MM.1S (cell line): ENCODE results near the gene HSPA1L.
A peak's percentile ranks its signal among the peaks of the same experiment; 100 is the strongest.
"Not testable (repeated sequence)": the region's sequence is repeated elsewhere in the genome, so short reads cannot be mapped to it uniquely, and the experiment has no call there.

Source experiments
- DNase-seq: peaks from one replicate; pipeline ENCODE4 v3.0.0-alpha.2; 2015
- H2AFZ ChIP-seq: fragments of 300-600 bp; sonication (generic); 2 replicates; pipeline ENCODE4 v1.6.0; 2016; ENCODE audit warnings: antibody characterized with exemption, low read length
- H3F3A ChIP-seq: fragments of 300-600 bp; sonication (generic); 2 replicates; pipeline ENCODE4 v1.6.1; 2016; ENCODE audit warnings: mild to moderate bottlenecking, antibody characterized with exemption, low read length, moderate library complexity, mixed read lengths; ENCODE audit not compliant: insufficient read depth
- H3K27ac ChIP-seq: fragments of 300-600 bp; sonication (generic); 2 replicates; pipeline ENCODE4 v1.5.1; 2016; ENCODE audit warnings: mild to moderate bottlenecking, low read length
- H3K27me3 ChIP-seq: fragments of 300-600 bp; sonication (generic); replicated peaks from 2 replicates; pipeline ENCODE4 v1.6.0; 2016; ENCODE audit warnings: low read length; ENCODE audit not compliant: insufficient read depth
- H3K36me3 ChIP-seq: fragments of 300-600 bp; sonication (generic); replicated peaks from 2 replicates; pipeline ENCODE4 v1.6.1; 2016; ENCODE audit warnings: mild to moderate bottlenecking, low read length, mixed read lengths; ENCODE audit not compliant: insufficient read depth
- H3K4me1 ChIP-seq: fragments of 300-600 bp; sonication (generic); 2 replicates; pipeline ENCODE4 v1.6.1; 2016; ENCODE audit warnings: low read length, mixed read lengths
- H3K4me2 ChIP-seq: fragments of 300-600 bp; sonication (generic); 2 replicates; pipeline ENCODE4 v1.6.0; 2016; ENCODE audit warnings: low read depth, low read length
- H3K4me3 ChIP-seq: fragments of 300-600 bp; sonication (generic); 2 replicates; pipeline ENCODE4 v1.5.1; 2016; ENCODE audit warnings: low read length, mixed read lengths
- H3K79me2 ChIP-seq: fragments of 300-600 bp; sonication (generic); 2 replicates; pipeline ENCODE4 v1.6.1; 2016; ENCODE audit warnings: mixed run types, low read length, mixed read lengths
- H3K9ac ChIP-seq: fragments of 300-600 bp; sonication (generic); 2 replicates; pipeline ENCODE4 v1.6.1; 2016; ENCODE audit warnings: low read length, mixed read lengths
- H3K9me2 ChIP-seq: fragments of 300-600 bp; sonication (generic); replicated peaks from 2 replicates; pipeline ENCODE4 v1.6.1; 2016; ENCODE audit warnings: mild to moderate bottlenecking, low read length, mixed read lengths; ENCODE audit not compliant: insufficient read depth
- H3K9me3 ChIP-seq: fragments of 300-600 bp; sonication (generic); replicated peaks from 2 replicates; pipeline ENCODE4 v1.6.1; 2016; ENCODE audit warnings: mild to moderate bottlenecking, low read length, mixed read lengths; ENCODE audit not compliant: insufficient read depth
- H4K20me1 ChIP-seq: fragments of 300-600 bp; sonication (generic); 2 replicates; pipeline ENCODE4 v1.6.1; 2016; ENCODE audit warnings: mild to moderate bottlenecking, low read length, moderate library complexity, mixed read lengths; ENCODE audit not compliant: insufficient read depth
- EZH2 ChIP-seq: fragments of 300-600 bp; sonication (generic); optimal IDR thresholded peaks from 2 replicates; pipeline ENCODE3; 2017; ENCODE audit warnings: low read depth, mild to moderate bottlenecking, antibody characterized with exemption, low read length, mixed read lengths
- EZH2phosphoT487 ChIP-seq: fragments of 300-600 bp; sonication (generic); IDR thresholded peaks from 2 replicates; pipeline ENCODE4 v1.6.1; 2018; ENCODE audit warnings: antibody characterized with exemption, low read length
- TF ChIP-seq, protein P1 (sequence below): fragments of 300-600 bp; sonication (generic); IDR thresholded peaks from 2 replicates; pipeline ENCODE4 v1.5.1; 2016; ENCODE audit warnings: antibody characterized with exemption, low read length, mixed read lengths

Gene HSPA1L

DNA sequence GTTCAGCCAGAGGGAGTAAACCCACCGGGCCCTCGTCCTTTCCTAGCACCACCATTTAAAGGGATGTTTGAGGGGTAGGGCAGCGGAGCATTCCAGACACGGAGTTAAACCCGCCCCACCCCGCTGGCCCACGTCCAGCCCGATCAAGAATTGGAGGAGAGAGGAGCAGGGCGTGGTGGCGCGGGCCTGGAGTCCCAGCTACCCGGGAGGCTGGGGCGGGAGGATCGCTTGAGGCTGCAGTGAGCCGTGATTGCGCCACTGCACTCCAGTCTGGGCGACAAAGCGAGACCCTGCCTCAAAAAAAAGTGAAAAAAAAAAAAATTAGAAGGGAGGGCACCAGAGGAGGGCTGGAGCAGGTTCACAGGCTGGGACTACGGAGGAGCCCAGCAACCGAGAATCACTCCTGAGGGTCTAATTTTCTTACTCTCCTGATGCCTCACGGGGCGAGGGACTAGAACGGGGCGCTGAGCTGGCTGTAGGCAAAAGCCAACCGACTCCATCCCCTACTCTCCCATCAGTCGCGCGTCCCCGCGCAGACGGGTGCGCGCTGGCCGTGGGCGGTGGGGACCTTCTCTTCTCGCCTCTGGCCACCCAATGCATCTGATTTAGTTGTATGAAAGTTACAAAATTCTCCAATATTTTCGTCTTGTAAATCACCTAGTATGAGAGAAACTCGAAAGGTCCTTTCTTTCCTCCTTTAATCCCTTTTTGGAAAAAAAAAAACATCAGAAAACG lies 6.4 kb upstream of the HSPA1L start:
- Histone ChIP-seq H3K4me3 (peak overlapping the region; percentile 62), H3K79me2 (peaks cover 4% of the 10 kb centered on the region), H3K4me1 (peaks cover 19% of the 10 kb centered on the region; the same call in 1 of the 2 replicates), H3K9me3 (no peaks in the 10 kb centered on the region), H2AFZ (peak overlapping the region; percentile 91), H4K20me1 (no peaks in the 10 kb centered on the region), H3K4me2 (peak overlapping the region; percentile 60), H3K27me3 (no peaks in the 10 kb centered on the region), H3K9me2 (no peaks in the 10 kb centered on the region), H3F3A (peaks cover 22% of the 10 kb centered on the region), H3K36me3 (no peaks in the 10 kb centered on the region), H3K27ac (peak overlapping the region; percentile 96), H3K9ac (peak overlapping the region; percentile 67)
- DNase-seq: peak; percentile 65
- TF ChIP-seq EZH2phosphoT487 (no peak), EZH2 (no peak)
- TF ChIP-seq, protein P1, sequence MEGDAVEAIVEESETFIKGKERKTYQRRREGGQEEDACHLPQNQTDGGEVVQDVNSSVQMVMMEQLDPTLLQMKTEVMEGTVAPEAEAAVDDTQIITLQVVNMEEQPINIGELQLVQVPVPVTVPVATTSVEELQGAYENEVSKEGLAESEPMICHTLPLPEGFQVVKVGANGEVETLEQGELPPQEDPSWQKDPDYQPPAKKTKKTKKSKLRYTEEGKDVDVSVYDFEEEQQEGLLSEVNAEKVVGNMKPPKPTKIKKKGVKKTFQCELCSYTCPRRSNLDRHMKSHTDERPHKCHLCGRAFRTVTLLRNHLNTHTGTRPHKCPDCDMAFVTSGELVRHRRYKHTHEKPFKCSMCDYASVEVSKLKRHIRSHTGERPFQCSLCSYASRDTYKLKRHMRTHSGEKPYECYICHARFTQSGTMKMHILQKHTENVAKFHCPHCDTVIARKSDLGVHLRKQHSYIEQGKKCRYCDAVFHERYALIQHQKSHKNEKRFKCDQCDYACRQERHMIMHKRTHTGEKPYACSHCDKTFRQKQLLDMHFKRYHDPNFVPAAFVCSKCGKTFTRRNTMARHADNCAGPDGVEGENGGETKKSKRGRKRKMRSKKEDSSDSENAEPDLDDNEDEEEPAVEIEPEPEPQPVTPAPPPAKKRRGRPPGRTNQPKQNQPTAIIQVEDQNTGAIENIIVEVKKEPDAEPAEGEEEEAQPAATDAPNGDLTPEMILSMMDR: no peak

DNA sequence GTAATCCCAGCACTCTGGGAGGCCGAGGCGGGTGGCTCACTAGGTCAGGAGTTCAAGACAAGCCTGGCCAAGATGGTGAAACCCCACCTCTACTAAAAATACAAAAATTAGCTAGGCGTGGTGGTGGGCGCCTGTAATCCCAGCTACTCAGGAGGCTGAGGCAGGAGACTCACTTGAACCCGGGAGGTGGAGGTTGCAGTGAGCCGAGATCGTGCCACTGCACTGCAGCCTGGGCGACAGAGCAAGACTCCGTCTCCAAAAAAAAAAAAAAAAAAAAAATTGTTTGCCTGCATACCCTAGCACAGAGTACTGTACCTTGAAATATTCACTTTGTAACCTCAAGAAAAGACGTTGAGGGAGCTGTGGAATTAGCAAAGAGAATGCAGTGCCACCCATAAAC lies 5.3 kb upstream of the HSPA1L start:
- not testable (repeated sequence) for H3K9me2 ChIP-seq, H4K20me1 ChIP-seq, H3K27me3 ChIP-seq, DNase-seq, H2AFZ ChIP-seq, H3K9me3 ChIP-seq, H3K36me3 ChIP-seq, H3K4me2 ChIP-seq, H3K27ac ChIP-seq, H3K4me3 ChIP-seq, H3K79me2 ChIP-seq, H3K9ac ChIP-seq
- peaks cover 15% of the 10 kb centered on the region; the same call in 1 of the 2 replicates for H3K4me1 ChIP-seq
- peaks cover 16% of the 10 kb centered on the region for H3F3A ChIP-seq

DNA sequence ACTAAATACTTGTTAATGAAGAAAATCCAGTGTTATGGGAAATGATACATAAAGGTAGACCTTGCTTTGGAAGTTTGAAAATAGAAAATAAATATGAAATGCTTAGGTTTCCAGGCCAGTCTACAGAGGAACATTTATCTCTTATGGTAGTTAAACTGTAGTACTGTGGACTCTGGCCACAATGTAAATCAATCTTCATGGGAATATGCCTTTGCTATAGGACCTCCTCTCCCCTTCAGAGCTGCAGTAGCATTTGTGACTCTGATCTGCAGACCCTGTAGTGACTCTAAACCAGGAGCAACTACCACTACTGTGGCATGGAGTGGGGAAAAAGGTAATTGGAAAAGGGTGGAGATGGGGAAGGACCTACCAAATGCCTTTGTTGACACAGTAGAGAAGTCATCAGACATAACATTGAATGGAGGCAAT lies 4.8 kb upstream of the HSPA1L start:
- H3K9me2 ChIP-seq: no peaks in the 10 kb centered on the region
- H3K4me3 ChIP-seq: no peak overlapping the region
- peaks cover 13% of the 10 kb centered on the region for H3F3A ChIP-seq
- H3K4me2 ChIP-seq: no peak overlapping the region
- H3K9ac ChIP-seq: no peak overlapping the region
- no peak overlapping the region for H3K27ac ChIP-seq
- H3K9me3 ChIP-seq: no peaks in the 10 kb centered on the region
- DNase-seq: no peak
- H2AFZ ChIP-seq: no peak overlapping the region
- no peaks in the 10 kb centered on the region for H3K36me3 ChIP-seq
- no peaks in the 10 kb centered on the region for H4K20me1 ChIP-seq
- H3K79me2 ChIP-seq: no peaks in the 10 kb centered on the region
- TF ChIP-seq EZH2phosphoT487: no peak
- TF ChIP-seq EZH2: no peak
- TF ChIP-seq, protein P1: no peak
- H3K27me3 ChIP-seq: no peaks in the 10 kb centered on the region
- H3K4me1 ChIP-seq: peaks cover 13% of the 10 kb centered on the region; the same call in 1 of the 2 replicates

DNA sequence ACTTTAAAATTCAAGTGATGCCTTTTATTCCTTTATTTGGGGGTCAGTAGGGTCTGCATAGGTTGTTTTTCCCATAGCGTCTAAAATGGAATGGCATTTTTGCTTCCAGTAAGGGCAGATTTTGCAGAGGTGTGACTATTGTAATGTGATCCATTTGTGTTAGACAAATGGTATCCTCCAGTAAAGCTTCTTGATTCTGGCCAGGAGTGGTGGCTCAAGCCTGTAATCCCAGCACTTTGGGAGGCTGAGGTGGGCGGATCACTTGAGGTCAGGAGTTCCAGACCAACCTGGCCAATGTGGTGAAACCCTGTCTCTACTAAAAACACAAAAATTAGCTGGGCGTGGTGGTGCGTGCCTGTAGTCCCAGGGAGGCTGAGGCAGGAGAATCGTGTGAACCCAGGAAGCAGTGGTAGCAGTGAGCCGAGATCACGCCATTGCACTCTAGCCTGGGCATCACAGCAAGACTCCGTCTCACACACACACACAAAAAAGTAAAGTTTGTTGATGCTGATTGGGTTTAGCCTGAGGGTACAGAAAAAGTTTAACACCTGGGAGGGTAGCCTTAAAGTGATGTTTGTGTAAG lies 2.9 kb upstream of the HSPA1L start:
- Histone ChIP-seq H3F3A (peaks cover 13% of the 10 kb centered on the region), H3K4me1 (peaks cover 18% of the 10 kb centered on the region)
- not testable (repeated sequence) for H4K20me1 ChIP-seq, H3K4me3 ChIP-seq, H3K27ac ChIP-seq, H3K79me2 ChIP-seq, H3K9me2 ChIP-seq, H3K9ac ChIP-seq, DNase-seq, H3K4me2 ChIP-seq, H3K36me3 ChIP-seq, H2AFZ ChIP-seq, H3K27me3 ChIP-seq, H3K9me3 ChIP-seq

DNA sequence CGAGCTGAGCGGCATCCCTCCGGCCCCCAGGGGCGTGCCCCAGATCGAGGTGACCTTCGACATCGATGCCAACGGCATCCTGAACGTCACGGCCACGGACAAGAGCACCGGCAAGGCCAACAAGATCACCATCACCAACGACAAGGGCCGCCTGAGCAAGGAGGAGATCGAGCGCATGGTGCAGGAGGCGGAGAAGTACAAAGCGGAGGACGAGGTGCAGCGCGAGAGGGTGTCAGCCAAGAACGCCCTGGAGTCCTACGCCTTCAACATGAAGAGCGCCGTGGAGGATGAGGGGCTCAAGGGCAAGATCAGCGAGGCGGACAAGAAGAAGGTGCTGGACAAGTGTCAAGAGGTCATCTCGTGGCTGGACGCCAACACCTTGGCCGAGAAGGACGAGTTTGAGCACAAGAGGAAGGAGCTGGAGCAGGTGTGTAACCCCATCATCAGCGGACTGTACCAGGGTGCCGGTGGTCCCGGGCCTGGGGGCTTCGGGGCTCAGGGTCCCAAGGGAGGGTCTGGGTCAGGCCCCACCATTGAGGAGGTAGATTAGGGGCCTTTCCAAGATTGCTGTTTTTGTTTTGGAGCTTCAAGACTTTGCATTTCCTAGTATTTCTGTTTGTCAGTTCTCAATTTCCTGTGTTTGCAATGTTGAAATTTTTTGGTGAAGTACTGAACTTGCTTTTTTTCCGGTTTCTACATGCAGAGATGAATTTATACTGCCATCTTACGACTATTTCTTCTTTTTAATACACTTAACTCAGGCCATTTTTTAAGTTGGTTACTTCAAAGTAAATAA lies 2.2 kb upstream of the HSPA1L start:
- not testable (repeated sequence) for H3K9ac ChIP-seq, H3K9me3 ChIP-seq, H3K79me2 ChIP-seq, H3K4me2 ChIP-seq, H3K36me3 ChIP-seq, H2AFZ ChIP-seq, H4K20me1 ChIP-seq, H3K27ac ChIP-seq, DNase-seq, H3K9me2 ChIP-seq, H3K4me3 ChIP-seq, H3K27me3 ChIP-seq
- Histone ChIP-seq H3F3A (peaks cover 10% of the 10 kb centered on the region), H3K4me1 (peaks cover 20% of the 10 kb centered on the region)
